ENCODE results near the gene ADAMTS12. TPM values are rescaled to one million over a fixed set of nuclear protein-coding genes. Genes with fewer than 3 reads are reported as not detected.

The ADAMTS12 gene
- total RNA-seq, 1 experiment from 2014 or later: 1.2 TPM

DNA sequence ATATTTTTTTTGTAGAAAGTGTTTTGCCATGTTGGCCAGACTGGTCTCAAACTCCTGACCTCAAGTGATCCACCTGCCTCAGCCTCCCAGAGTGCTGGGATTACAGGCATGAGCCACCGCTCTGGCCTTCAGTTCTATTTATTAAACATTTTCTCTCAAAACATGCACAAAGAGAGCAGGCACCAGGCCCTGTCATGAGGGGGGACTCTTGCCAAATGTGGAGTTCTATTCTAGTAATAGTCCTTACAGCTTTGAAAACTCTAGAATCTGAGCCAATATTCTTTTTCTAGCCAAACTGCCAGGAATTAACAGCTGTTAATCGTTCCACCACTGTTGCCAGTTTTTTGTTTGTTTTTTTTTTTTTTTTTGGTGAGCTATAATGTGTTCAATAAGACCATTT is 326.5 kb downstream of the ADAMTS12 start:
- BruUV-seq (replicated peaks): no TSS peak
- H3K9me3 Mint-ChIP-seq (ENCODE audit: low read depth, unreplicated experiment): peaks cover 3% of the 10 kb centered on the region
- H3K27me3 Mint-ChIP-seq (ENCODE audit: unreplicated experiment): peaks cover 6% of the 10 kb centered on the region
- no peak for DNase-seq
- CTCF ChIA-PET: no interaction called here
- H3K27ac Mint-ChIP-seq (ENCODE audit: unreplicated experiment): no peak overlapping the region
- no peak overlapping the region for H3K4me3 Mint-ChIP-seq (ENCODE audit: low read depth, unreplicated experiment)
- no peaks in the 10 kb centered on the region for H3K4me1 Mint-ChIP-seq (ENCODE audit: low read depth, unreplicated experiment)
- TF ChIP-seq, protein P1, sequence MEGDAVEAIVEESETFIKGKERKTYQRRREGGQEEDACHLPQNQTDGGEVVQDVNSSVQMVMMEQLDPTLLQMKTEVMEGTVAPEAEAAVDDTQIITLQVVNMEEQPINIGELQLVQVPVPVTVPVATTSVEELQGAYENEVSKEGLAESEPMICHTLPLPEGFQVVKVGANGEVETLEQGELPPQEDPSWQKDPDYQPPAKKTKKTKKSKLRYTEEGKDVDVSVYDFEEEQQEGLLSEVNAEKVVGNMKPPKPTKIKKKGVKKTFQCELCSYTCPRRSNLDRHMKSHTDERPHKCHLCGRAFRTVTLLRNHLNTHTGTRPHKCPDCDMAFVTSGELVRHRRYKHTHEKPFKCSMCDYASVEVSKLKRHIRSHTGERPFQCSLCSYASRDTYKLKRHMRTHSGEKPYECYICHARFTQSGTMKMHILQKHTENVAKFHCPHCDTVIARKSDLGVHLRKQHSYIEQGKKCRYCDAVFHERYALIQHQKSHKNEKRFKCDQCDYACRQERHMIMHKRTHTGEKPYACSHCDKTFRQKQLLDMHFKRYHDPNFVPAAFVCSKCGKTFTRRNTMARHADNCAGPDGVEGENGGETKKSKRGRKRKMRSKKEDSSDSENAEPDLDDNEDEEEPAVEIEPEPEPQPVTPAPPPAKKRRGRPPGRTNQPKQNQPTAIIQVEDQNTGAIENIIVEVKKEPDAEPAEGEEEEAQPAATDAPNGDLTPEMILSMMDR (IDR thresholded peaks at IDR 0.05; ENCODE audit: unreplicated experiment): no peak
- no peaks in the 10 kb centered on the region for H3K36me3 Mint-ChIP-seq (ENCODE audit: insufficient read depth, unreplicated experiment)
- intact Hi-C loops (cut with micrococcal nuclease; ENCODE audit: unreplicated experiment): no loop called here

DNA sequence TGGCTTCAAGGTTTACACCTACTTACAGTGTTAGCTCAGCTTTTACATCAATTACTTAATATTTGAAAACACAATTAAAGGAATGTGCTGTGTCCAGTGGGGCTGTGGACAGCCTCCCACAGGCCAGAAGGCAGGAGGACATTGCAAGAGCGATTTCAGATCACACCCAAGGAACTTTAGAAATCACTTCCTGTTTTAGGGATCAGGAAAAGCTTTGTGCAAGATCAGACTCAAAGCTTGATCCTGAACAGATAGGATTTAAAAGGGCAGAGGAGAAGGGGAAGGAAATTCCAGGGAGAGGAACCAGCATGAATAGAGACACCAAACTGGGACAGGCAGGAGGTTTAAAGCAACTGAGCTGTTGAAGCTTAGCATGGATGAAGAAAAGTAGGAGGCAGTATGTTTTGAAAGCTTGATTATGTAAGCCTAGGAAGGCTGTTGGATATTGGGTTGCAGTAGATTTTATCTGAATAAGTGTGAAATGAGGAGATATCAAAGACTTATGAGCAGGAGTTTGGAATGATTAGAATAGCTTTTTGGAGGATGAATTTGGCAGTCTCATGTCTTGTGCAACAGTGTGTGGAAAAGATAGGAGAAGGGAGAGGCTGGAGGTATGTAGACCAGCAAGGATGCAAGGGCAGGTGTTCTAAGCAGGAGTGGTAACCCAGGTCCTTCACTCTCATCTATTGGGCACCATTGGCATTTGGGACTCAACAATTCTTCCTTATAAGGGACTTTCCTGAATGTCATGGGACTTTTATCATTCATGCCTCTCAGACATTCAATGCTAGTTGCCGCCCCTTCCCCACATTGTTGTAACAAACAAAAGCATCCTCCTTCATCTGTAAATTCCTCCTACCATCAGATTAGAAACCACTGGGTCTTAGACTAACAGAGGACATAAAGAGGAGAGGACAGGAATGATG is 327.5 kb downstream of the ADAMTS12 start:
- BruUV-seq (replicated peaks): no TSS peak
- no peak for DNase-seq
- TF ChIP-seq, protein P1 (IDR thresholded peaks at IDR 0.05; ENCODE audit: unreplicated experiment): no peak
- intact Hi-C loops (cut with micrococcal nuclease; ENCODE audit: unreplicated experiment): no loop called here
- CTCF ChIA-PET: no interaction called here
- H3K4me1 Mint-ChIP-seq (ENCODE audit: low read depth, unreplicated experiment): no peaks in the 10 kb centered on the region
- H3K4me3 Mint-ChIP-seq (ENCODE audit: low read depth, unreplicated experiment): no peak overlapping the region
- H3K9me3 Mint-ChIP-seq (ENCODE audit: low read depth, unreplicated experiment): peaks cover 3% of the 10 kb centered on the region
- H3K27ac Mint-ChIP-seq (ENCODE audit: unreplicated experiment): no peak overlapping the region
- H3K27me3 Mint-ChIP-seq (ENCODE audit: unreplicated experiment): no peaks in the 10 kb centered on the region
- no peaks in the 10 kb centered on the region for H3K36me3 Mint-ChIP-seq (ENCODE audit: insufficient read depth, unreplicated experiment)

DNA sequence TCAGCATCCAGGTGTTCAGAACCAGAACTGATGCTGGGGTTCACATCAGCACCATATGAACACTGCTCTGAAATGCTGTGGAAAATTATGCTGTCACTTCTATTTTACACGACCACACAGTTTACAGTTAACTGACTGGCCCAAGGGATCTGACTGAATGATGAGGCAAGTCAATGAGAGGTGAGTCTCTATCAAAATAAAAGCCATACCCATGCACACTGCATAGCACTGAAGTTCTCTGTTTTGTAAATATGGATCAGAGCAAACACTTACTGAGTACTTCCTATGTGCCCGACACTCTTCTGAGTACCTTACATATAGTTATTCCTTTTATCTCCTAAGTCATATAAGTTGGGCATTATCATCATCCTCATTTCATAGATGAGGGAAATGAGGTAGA is 328.3 kb downstream of the ADAMTS12 start:
- Mint-ChIP-seq H3K27ac (ENCODE audit: unreplicated experiment) (no peak overlapping the region), H3K27me3 (ENCODE audit: unreplicated experiment) (no peaks in the 10 kb centered on the region), H3K9me3 (ENCODE audit: low read depth, unreplicated experiment) (peaks cover 3% of the 10 kb centered on the region), H3K4me3 (ENCODE audit: low read depth, unreplicated experiment) (no peak overlapping the region), H3K36me3 (ENCODE audit: insufficient read depth, unreplicated experiment) (no peaks in the 10 kb centered on the region), H3K4me1 (ENCODE audit: low read depth, unreplicated experiment) (no peaks in the 10 kb centered on the region)
- DNase-seq: no peak
- TF ChIP-seq, protein P1 (IDR thresholded peaks at IDR 0.05; ENCODE audit: unreplicated experiment): no peak
- CTCF ChIA-PET: no interaction called here
- intact Hi-C loops (cut with micrococcal nuclease; ENCODE audit: unreplicated experiment): no loop called here
- BruUV-seq (replicated peaks): no TSS peak

DNA sequence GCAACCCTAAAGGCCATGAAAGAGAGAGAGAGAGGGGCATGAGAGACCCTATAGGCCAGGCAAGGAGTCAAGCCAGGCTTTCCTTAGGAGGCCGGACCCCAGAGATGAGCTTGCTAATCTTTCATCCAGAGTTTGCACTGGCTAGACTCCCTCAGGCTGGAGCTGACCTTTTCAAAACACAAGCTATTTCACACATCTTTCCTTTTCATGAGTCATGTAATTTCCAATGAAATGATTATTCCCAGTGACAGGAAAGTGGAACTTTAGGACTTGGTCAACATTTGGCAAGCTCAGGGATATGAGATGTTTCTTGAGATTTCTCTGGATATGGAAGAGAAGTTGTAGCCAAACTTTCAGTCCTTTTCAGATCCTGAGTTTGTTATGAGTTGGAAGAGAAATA is 333.3 kb downstream of the ADAMTS12 start:
- no peaks in the 10 kb centered on the region for H3K27me3 Mint-ChIP-seq (ENCODE audit: unreplicated experiment)
- no peak for DNase-seq
- intact Hi-C loops (cut with micrococcal nuclease; ENCODE audit: unreplicated experiment): no loop called here
- no peaks in the 10 kb centered on the region for H3K4me1 Mint-ChIP-seq (ENCODE audit: low read depth, unreplicated experiment)
- no peaks in the 10 kb centered on the region for H3K36me3 Mint-ChIP-seq (ENCODE audit: insufficient read depth, unreplicated experiment)
- H3K27ac Mint-ChIP-seq (ENCODE audit: unreplicated experiment): no peak overlapping the region
- no peak overlapping the region for H3K4me3 Mint-ChIP-seq (ENCODE audit: low read depth, unreplicated experiment)
- no peaks in the 10 kb centered on the region for H3K9me3 Mint-ChIP-seq (ENCODE audit: low read depth, unreplicated experiment)
- BruUV-seq (replicated peaks): no TSS peak
- TF ChIP-seq, protein P1 (IDR thresholded peaks at IDR 0.05; ENCODE audit: unreplicated experiment): no peak
- CTCF ChIA-PET: no interaction called here

All from Calu3 (cell line).